H1 (cell line): ENCODE measurements around the gene DPP10. TPM values are rescaled to one million over a fixed set of nuclear protein-coding genes. Genes with fewer than 3 reads are reported as not detected.

Experiments
- CTCF ChIA-PET: fragments of 300-600 bp; sonication (Branson Sonifier 250); formaldehyde crosslinking; loops from one replicate; lab custom pipeline; 2021; ENCODE audit not compliant: partially characterized antibody; lab: Charles Lee
- POLR2A ChIA-PET: fragments of 300-600 bp; sonication (Branson Sonifier 250); formaldehyde crosslinking; loops from one replicate; lab custom pipeline; 2021; ENCODE audit warnings: inconsistent platforms; ENCODE audit not compliant: partially characterized antibody; lab: Charles Lee
- DNase-seq, 2 experiments: peaks; one replicate each; pipeline versions ENCODE4 v3.0.0 to v3.0.0-alpha.2; 2010 to 2022; ENCODE audit warnings: low spot score in 2 of 2, low read depth in 1 of 2, mixed read lengths in 1 of 2
- FAIRE-seq: peaks from 2 replicates; lab custom pipeline; 2011; peaks lifted over from hg19 to GRCh38; lab: Jason Lieb, UNC
- H2AFZ ChIP-seq: 2 replicates; pipeline ENCODE4 v1.8.1; 2012; ENCODE audit warnings: low read length, inconsistent platforms
- H2AK5ac ChIP-seq: 2 replicates; pipeline ENCODE4 v1.6.1; 2013; ENCODE audit warnings: low read depth, low read length
- H2BK120ac ChIP-seq: replicated peaks from 2 replicates; pipeline ENCODE3; 2013; ENCODE audit warnings: low read depth, low read length, inconsistent platforms
- H2BK12ac ChIP-seq: 2 replicates; pipeline ENCODE4 v1.6.1; 2013; ENCODE audit warnings: low read depth, low read length
- H2BK15ac ChIP-seq: 2 replicates; pipeline ENCODE4 v1.6.1; 2013; ENCODE audit warnings: low read length
- H2BK20ac ChIP-seq: 2 replicates; pipeline ENCODE4 v1.6.1; 2013; ENCODE audit warnings: low read length
- H2BK5ac ChIP-seq: 2 replicates; pipeline ENCODE4 v1.6.1; 2013; ENCODE audit warnings: low read depth, low read length
- H3K14ac ChIP-seq: 2 replicates; pipeline ENCODE4 v1.6.1; 2013; ENCODE audit warnings: inconsistent platforms; ENCODE audit not compliant: insufficient read length
- H3K18ac ChIP-seq: 2 replicates; pipeline ENCODE4 v1.6.1; 2013; ENCODE audit warnings: low read length; ENCODE audit errors: extremely low read depth
- H3K23ac ChIP-seq: 2 replicates; pipeline ENCODE4 v1.6.1; 2013; ENCODE audit warnings: inconsistent platforms; ENCODE audit not compliant: insufficient read length
- H3K23me2 ChIP-seq: 2 replicates; pipeline ENCODE4 v1.6.1; 2013; ENCODE audit warnings: low read depth, low read length
- H3K27ac ChIP-seq: 2 replicates; pipeline ENCODE4 v1.6.1; 2011; ENCODE audit warnings: low read depth, low read length, inconsistent platforms
- H3K27me3 ChIP-seq, 4 experiments: replicated peaks in 1 of 4; 1 replicate in 1 of 4; 2 replicates in 3 of 4; pipeline versions ENCODE4 v1.6.1 to v1.8.1; 2011 to 2013; ENCODE audit warnings: low read length in 3 of 4, mild to moderate bottlenecking in 3 of 4, inconsistent platforms in 2 of 4, mixed read lengths in 2 of 4, moderate library complexity in 1 of 4; ENCODE audit not compliant: control insufficient read depth in 3 of 4, insufficient read depth in 3 of 4; ENCODE audit errors: extremely low read depth in 1 of 4
- H3K36me3 ChIP-seq, 4 experiments: 2 replicates each; pipeline versions ENCODE4 v1.6.1 to v1.8.1; 2011 to 2013; ENCODE audit warnings: mild to moderate bottlenecking in 4 of 4, low read length in 3 of 4, moderate library complexity in 2 of 4, control low read depth in 1 of 4, inconsistent platforms in 1 of 4; ENCODE audit not compliant: insufficient read depth in 4 of 4, control insufficient read depth in 2 of 4
- H3K4ac ChIP-seq: replicated peaks from 2 replicates; pipeline ENCODE3; 2013; ENCODE audit warnings: low read length, low read depth, mixed read lengths, inconsistent platforms; ENCODE audit not compliant: insufficient read length
- H3K4me1 ChIP-seq, 4 experiments: replicated peaks in 1 of 4; 1 replicate in 1 of 4; 2 replicates in 3 of 4; pipeline versions ENCODE4 v1.6.1 to v1.8.1; 2011 to 2013; ENCODE audit warnings: low read length in 3 of 4, inconsistent platforms in 2 of 4, mixed read lengths in 1 of 4; ENCODE audit not compliant: insufficient read depth in 4 of 4, control insufficient read depth in 3 of 4
- H3K4me2 ChIP-seq, 2 experiments: 2 replicates each; pipeline versions ENCODE4 v1.6.1 to v1.8.1; 2011 to 2013; ENCODE audit warnings: low read depth in 2 of 2, low read length in 2 of 2, control low read depth in 1 of 2, inconsistent platforms in 1 of 2, mild to moderate bottlenecking in 1 of 2; ENCODE audit not compliant: insufficient read depth in 1 of 2
- H3K4me3 ChIP-seq, 4 experiments: fragments of 200-600, 300-600 bp in 1 of 4; sonication (generic), shearing (Covaris generic), sonication (Bioruptor Twin) in 1 of 4; 2 replicates each; pipeline versions ENCODE4 v1.5.1 to v1.8.1; 2011 to 2016; ENCODE audit warnings: low read length in 4 of 4, low read depth in 3 of 4, control low read depth in 2 of 4, inconsistent platforms in 2 of 4, mild to moderate bottlenecking in 2 of 4, mixed read lengths in 1 of 4, moderate library complexity in 1 of 4; ENCODE audit not compliant: insufficient read depth in 2 of 4; ENCODE audit errors: extremely low read depth in 1 of 4
- H3K56ac ChIP-seq: replicated peaks from 2 replicates; pipeline ENCODE3; 2013; ENCODE audit warnings: low read depth, mild to moderate bottlenecking, mixed read lengths, low read length, inconsistent platforms; ENCODE audit not compliant: insufficient read length
- H3K79me1 ChIP-seq: 2 replicates; pipeline ENCODE4 v1.6.1; 2013; ENCODE audit warnings: low read depth, low read length, control low read depth
- H3K79me2 ChIP-seq, 2 experiments: 2 replicates each; pipeline versions ENCODE4 v1.6.1 to v1.8.1; 2012 to 2013; ENCODE audit warnings: low read length in 2 of 2, mild to moderate bottlenecking in 2 of 2, inconsistent platforms in 1 of 2; ENCODE audit not compliant: insufficient read depth in 2 of 2, control insufficient read depth in 1 of 2
- H3K9ac ChIP-seq, 4 experiments: replicated peaks in 1 of 4; 1 replicate in 1 of 4; 2 replicates in 3 of 4; pipeline versions ENCODE4 v1.6.1 to v1.8.1; 2011 to 2013; ENCODE audit warnings: low read depth in 3 of 4, low read length in 3 of 4, control low read depth in 2 of 4, mild to moderate bottlenecking in 2 of 4, moderate library complexity in 2 of 4, inconsistent platforms in 1 of 4; ENCODE audit errors: extremely low read depth in 1 of 4
- H3K9me3 ChIP-seq, 2 experiments: 2 replicates each; pipeline versions ENCODE4 v1.6.1 to v1.8.1; 2012 to 2013; ENCODE audit warnings: mild to moderate bottlenecking in 2 of 2, moderate library complexity in 2 of 2, control low read depth in 1 of 2, inconsistent platforms in 1 of 2, low read depth in 1 of 2, low read length in 1 of 2, mixed read lengths in 1 of 2; ENCODE audit not compliant: insufficient read depth in 2 of 2
- H4K20me1 ChIP-seq, 2 experiments: replicated peaks in 1 of 2; 2 replicates each; pipeline versions ENCODE3 to v1.8.1; 2011 to 2013; ENCODE audit warnings: inconsistent platforms in 2 of 2, low read length in 2 of 2, mild to moderate bottlenecking in 1 of 2; ENCODE audit not compliant: insufficient read depth in 2 of 2, control insufficient read depth in 1 of 2
- H4K5ac ChIP-seq: 2 replicates; pipeline ENCODE4 v1.6.1; 2013; ENCODE audit warnings: low read length, low read depth, mixed read lengths, inconsistent platforms; ENCODE audit not compliant: insufficient read length
- H4K8ac ChIP-seq: 2 replicates; pipeline ENCODE4 v1.8.0; 2013; ENCODE audit warnings: mild to moderate bottlenecking, moderate library complexity, low read length, inconsistent platforms; ENCODE audit not compliant: insufficient read depth; ENCODE audit errors: extremely low read depth
- H4K91ac ChIP-seq: replicated peaks from 2 replicates; pipeline ENCODE3; 2013; ENCODE audit warnings: low read length, mixed read lengths, inconsistent platforms; ENCODE audit not compliant: insufficient read length
- BCL11A ChIP-seq, 2 experiments: IDR thresholded peaks; one replicate each; pipeline ENCODE4 v1.6.1; 2011; ENCODE audit warnings: low read depth in 2 of 2, low read length in 2 of 2, mild to moderate bottlenecking in 2 of 2
- PHF8 ChIP-seq: fragments of 200-600 bp; sonication (generic); conservative IDR thresholded peaks from 2 replicates; pipeline ENCODE4 v1.7.1; 2012; ENCODE audit warnings: low read depth, mild to moderate bottlenecking, inconsistent platforms, low read length, moderate library complexity
- WGBS, 2 experiments: shearing (Covaris generic) in 1 of 2; methylation state at CpG; one replicate each; pipeline versions ENCODE4 v1.1.6 to v1.1.7; 2013 to 2015; ENCODE audit warnings: low lambda C conversion rate in 2 of 2, mixed read lengths in 2 of 2, inconsistent platforms in 1 of 2, low coverage in 1 of 2, missing lambda C conversion rate in 1 of 2; ENCODE audit not compliant: insufficient replicate concordance in 2 of 2, insufficient coverage in 1 of 2, insufficient read length in 1 of 2; ENCODE audit errors: extremely low coverage in 1 of 2, missing lambda C conversion rate in 1 of 2; 5-methylcytosine and 5-hydroxymethylcytosine counted together
- polyA plus RNA-seq, 7 experiments: library from polyadenylated mRNA; depleted of rRNA in 3 of 7; stranded (reverse) in 5 of 7; unstranded in 2 of 7; fragments of >200 nt in 5 of 7; fragments of 200-250 nt in 2 of 7; gene quantifications; 1 replicate in 5 of 7; 2 replicates in 1 of 7; 4 replicates in 1 of 7; pipeline versions ENCODE4 v1.2.1 to v1.2.3, GENCODE V29; 2011 to 2013; ENCODE audit warnings: missing spikeins in 2 of 7, mixed read lengths in 2 of 7
- total RNA-seq: library from RNA; stranded (reverse); fragmentation: NEBNext Ultra II Directional; extraction: Animal tissue kit (Norgen Biotek cat#: 25700); gene quantifications from 2 replicates; pipeline ENCODE4 v1.2.1, GENCODE V29; 2021

Gene DPP10
- total and polyA plus RNA-seq, 2 of the 8 experiments (the other 6 are each of a cell fraction or from before 2014, with no cell fraction given), result 3.3 to 7.2 TPM

DNA sequence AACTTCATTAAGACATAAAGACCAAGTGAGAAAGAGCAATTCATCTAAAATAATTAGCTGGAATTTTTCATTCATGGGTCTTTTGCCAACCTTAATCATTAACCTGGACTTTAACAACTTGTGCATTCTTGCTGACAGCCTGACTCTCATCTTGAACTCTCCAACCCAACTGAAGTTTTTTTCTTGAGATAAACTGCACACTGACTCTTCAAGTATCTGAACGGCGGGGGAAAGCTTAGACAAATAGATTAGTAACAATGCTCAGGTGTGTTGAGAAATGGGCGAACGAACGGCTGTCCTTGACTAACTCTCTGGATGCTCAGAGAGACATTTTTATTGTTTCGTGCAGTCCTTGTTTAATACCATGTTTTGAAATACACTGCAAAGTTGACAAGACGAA lies 186.0 kb downstream of the DPP10 start:
- no peak overlapping the region for H2AFZ ChIP-seq
- no peaks in the 10 kb centered on the region for H3K4me1 ChIP-seq
- H2AK5ac ChIP-seq, result no peak overlapping the region; the same call in 1 of the 2 replicates
- H3K4me3 ChIP-seq, result no peak overlapping the region
- H4K8ac ChIP-seq, result no peak overlapping the region
- H3K27ac ChIP-seq, result no peak overlapping the region
- no peak overlapping the region for H3K14ac ChIP-seq
- H2BK12ac ChIP-seq, result no peak overlapping the region
- H2BK5ac ChIP-seq, result no peak overlapping the region
- FAIRE-seq (no peak), DNase-seq (no peak)
- H3K56ac ChIP-seq, result no peak overlapping the region
- H2BK15ac ChIP-seq, result no peak overlapping the region
- H3K18ac ChIP-seq, result no peak overlapping the region
- H3K79me1 ChIP-seq, result no peaks in the 10 kb centered on the region
- H2BK120ac ChIP-seq, result no peak overlapping the region
- H3K9me3 ChIP-seq, result no peaks in the 10 kb centered on the region
- H3K23me2 ChIP-seq, result no peaks in the 10 kb centered on the region
- ChIA-PET POLR2A (no interaction called here), CTCF (no interaction called here)
- no peak overlapping the region for H3K9ac ChIP-seq
- no peaks in the 10 kb centered on the region for H3K79me2 ChIP-seq
- no peak overlapping the region for H4K91ac ChIP-seq
- no peak overlapping the region for H3K23ac ChIP-seq
- no peaks in the 10 kb centered on the region for H3K27me3 ChIP-seq
- H4K5ac ChIP-seq, result no peak overlapping the region
- WGBS, 2 experiments, result 88% methylated on average over 7 of the region's 7 CpGs; no CpG with 5 or more reads in 1 of the 2 experiments
- H4K20me1 ChIP-seq, result no peaks in the 10 kb centered on the region
- no peak overlapping the region for H3K4ac ChIP-seq
- H2BK20ac ChIP-seq, result no peak overlapping the region
- H3K4me2 ChIP-seq, result no peak overlapping the region
- H3K36me3 ChIP-seq, result no peaks in the 10 kb centered on the region
- TF ChIP-seq BCL11A (IDR thresholded peaks at IDR 0.05; ENCODE audit: low read depth in 2 of 2, low read length in 2 of 2) (no peak), PHF8 (no peak)
